ENCODE data around the gene UGT2A3. TPM values are rescaled to one million over a fixed set of nuclear protein-coding genes. Genes with fewer than 3 reads are reported as not detected.
A peak's percentile ranks its signal among the peaks of the same experiment; 100 is the strongest.

The UGT2A3 gene
- total and polyA plus RNA-seq, 2 experiments from 2014 or later: 30.3 to 126 TPM

- no peaks in the 10 kb centered on the region for H3K36me3 ChIP-seq (replicated peaks; ENCODE audit: insufficient read depth, low read depth)
- no peaks in the 10 kb centered on the region for H3K9me2 ChIP-seq (replicated peaks; ENCODE audit: insufficient read depth)
- H2AFZ ChIP-seq: no peak overlapping the region
- H3K4me1 ChIP-seq (ENCODE audit: insufficient read depth): no peaks in the 10 kb centered on the region
- DNase-seq (ENCODE audit: low spot score): no peak
- no peak overlapping the region for H3K27ac ChIP-seq
- TF ChIP-seq EZH2 (IDR thresholded peaks at IDR 0.05; ENCODE audit: borderline replicate concordance) (no peak), EZH2phosphoT487 (IDR thresholded peaks at IDR 0.05; ENCODE audit: low read depth, severe bottlenecking, unreplicated experiment) (no peak), CTCF (IDR thresholded peaks at IDR 0.05; ENCODE audit: poor library complexity) (no peak)
- no peak overlapping the region for H3K4me2 ChIP-seq
- H3K79me2 ChIP-seq: no peaks in the 10 kb centered on the region
- H3K4me3 ChIP-seq: no peak overlapping the region
- H3K9me3 ChIP-seq (ENCODE audit: low read depth): no peaks in the 10 kb centered on the region
- 79% methylated on average over 2 of the region's 2 CpGs for WGBS (ENCODE audit: low lambda C conversion rate, missing lambda C conversion rate)
- no peaks in the 10 kb centered on the region for H3K27me3 ChIP-seq
- no peaks in the 10 kb centered on the region for H4K20me1 ChIP-seq (ENCODE audit: insufficient read depth, poor library complexity, severe bottlenecking)
These were observed 35.4 kb upstream of the UGT2A3 start for GRCh38 chr4:68987007-68987406.

- DNase-seq (ENCODE audit: low spot score): no peak
- Histone ChIP-seq H3K79me2 (no peaks in the 10 kb centered on the region), H3K9me3 (ENCODE audit: low read depth) (no peaks in the 10 kb centered on the region), H3K4me2 (no peak overlapping the region), H3K27ac (no peak overlapping the region), H3K4me1 (ENCODE audit: insufficient read depth) (no peaks in the 10 kb centered on the region), H2AFZ (no peak overlapping the region), H4K20me1 (ENCODE audit: insufficient read depth, poor library complexity, severe bottlenecking) (no peaks in the 10 kb centered on the region), H3K4me3 (no peak overlapping the region), H3K9me2 (replicated peaks; ENCODE audit: insufficient read depth) (no peaks in the 10 kb centered on the region), H3K27me3 (no peaks in the 10 kb centered on the region), H3K36me3 (replicated peaks; ENCODE audit: insufficient read depth, low read depth) (no peaks in the 10 kb centered on the region)
- no peak for TF ChIP-seq EZH2phosphoT487 (IDR thresholded peaks at IDR 0.05; ENCODE audit: low read depth, severe bottlenecking, unreplicated experiment)
- TF ChIP-seq CTCF (IDR thresholded peaks at IDR 0.05; ENCODE audit: poor library complexity): no peak
- no peak for TF ChIP-seq EZH2 (IDR thresholded peaks at IDR 0.05; ENCODE audit: borderline replicate concordance)
- 96% methylated on average over 1 of the region's 1 CpG for WGBS (ENCODE audit: low lambda C conversion rate, missing lambda C conversion rate)
These were observed 33.8 kb upstream of the UGT2A3 start for GRCh38 chr4:68985442-68985841.

GRCh38 chr4:68984947-68985346, 33.3 kb upstream of the UGT2A3 start:
- Histone ChIP-seq H3K36me3 (replicated peaks; ENCODE audit: insufficient read depth, low read depth) (no peaks in the 10 kb centered on the region), H2AFZ (no peak overlapping the region), H3K4me2 (no peak overlapping the region), H4K20me1 (ENCODE audit: insufficient read depth, poor library complexity, severe bottlenecking) (no peaks in the 10 kb centered on the region), H3K79me2 (no peaks in the 10 kb centered on the region), H3K27ac (no peak overlapping the region), H3K27me3 (no peaks in the 10 kb centered on the region), H3K4me1 (ENCODE audit: insufficient read depth) (no peaks in the 10 kb centered on the region), H3K9me2 (replicated peaks; ENCODE audit: insufficient read depth) (no peaks in the 10 kb centered on the region), H3K9me3 (ENCODE audit: low read depth) (no peaks in the 10 kb centered on the region), H3K4me3 (no peak overlapping the region)
- DNase-seq (ENCODE audit: low spot score): no peak
- WGBS (ENCODE audit: low lambda C conversion rate, missing lambda C conversion rate): 93% methylated on average over 2 of the region's 2 CpGs
- TF ChIP-seq EZH2phosphoT487 (IDR thresholded peaks at IDR 0.05; ENCODE audit: low read depth, severe bottlenecking, unreplicated experiment): no peak

DNA sequence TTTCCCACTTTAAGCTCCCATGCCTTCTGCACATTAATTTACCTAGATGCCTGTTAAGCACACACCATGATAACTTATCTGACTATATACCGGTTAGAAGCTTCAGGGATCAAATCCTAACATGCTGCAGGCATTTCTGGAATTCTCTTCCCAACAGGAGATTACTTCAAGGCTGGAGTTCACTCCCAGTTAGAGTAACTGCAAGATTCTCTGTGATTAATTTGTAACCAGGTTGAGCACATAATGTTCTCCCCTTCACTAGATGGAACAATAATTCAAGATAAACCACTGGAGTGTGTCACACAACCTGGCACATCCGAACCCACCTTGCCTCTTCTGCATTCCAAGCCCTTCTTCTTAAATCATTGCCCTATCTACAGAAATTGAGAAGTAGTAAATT, 11.8 kb upstream of the UGT2A3 start:
- DNase-seq (ENCODE audit: low spot score): peak; percentile 36
- Histone ChIP-seq H3K36me3 (replicated peaks; ENCODE audit: insufficient read depth, low read depth) (no peaks in the 10 kb centered on the region), H3K27me3 (no peaks in the 10 kb centered on the region), H3K4me1 (ENCODE audit: insufficient read depth) (peaks cover 23% of the 10 kb centered on the region), H3K4me3 (no peak overlapping the region), H2AFZ (no peak overlapping the region), H3K79me2 (no peaks in the 10 kb centered on the region), H3K27ac (peak overlapping the region; percentile 24), H4K20me1 (ENCODE audit: insufficient read depth, poor library complexity, severe bottlenecking) (no peaks in the 10 kb centered on the region), H3K4me2 (peak overlapping the region; percentile 14), H3K9me3 (ENCODE audit: low read depth) (no peaks in the 10 kb centered on the region), H3K9me2 (replicated peaks; ENCODE audit: insufficient read depth) (no peaks in the 10 kb centered on the region)
- TF ChIP-seq CTCF (IDR thresholded peaks at IDR 0.05; ENCODE audit: poor library complexity) (no peak), EZH2 (IDR thresholded peaks at IDR 0.05; ENCODE audit: borderline replicate concordance) (no peak), EZH2phosphoT487 (IDR thresholded peaks at IDR 0.05; ENCODE audit: low read depth, severe bottlenecking, unreplicated experiment) (no peak)
- 13% methylated on average over 2 of the region's 2 CpGs for WGBS (ENCODE audit: low lambda C conversion rate, missing lambda C conversion rate)
